IPS DF 4.7 (cell line): ENCODE measurements around the gene SF3B1.
"Not testable (repeated sequence)": the region's sequence is repeated elsewhere in the genome, so short reads cannot be mapped to it uniquely, and the experiment has no call there.

ENCODE experiments used
- DNase-seq: peaks from one replicate; pipeline ENCODE4 v3.0.0-alpha.2; 2013; ENCODE audit warnings: low spot score; ENCODE audit errors: extremely low read depth

SF3B1 gene

DNA sequence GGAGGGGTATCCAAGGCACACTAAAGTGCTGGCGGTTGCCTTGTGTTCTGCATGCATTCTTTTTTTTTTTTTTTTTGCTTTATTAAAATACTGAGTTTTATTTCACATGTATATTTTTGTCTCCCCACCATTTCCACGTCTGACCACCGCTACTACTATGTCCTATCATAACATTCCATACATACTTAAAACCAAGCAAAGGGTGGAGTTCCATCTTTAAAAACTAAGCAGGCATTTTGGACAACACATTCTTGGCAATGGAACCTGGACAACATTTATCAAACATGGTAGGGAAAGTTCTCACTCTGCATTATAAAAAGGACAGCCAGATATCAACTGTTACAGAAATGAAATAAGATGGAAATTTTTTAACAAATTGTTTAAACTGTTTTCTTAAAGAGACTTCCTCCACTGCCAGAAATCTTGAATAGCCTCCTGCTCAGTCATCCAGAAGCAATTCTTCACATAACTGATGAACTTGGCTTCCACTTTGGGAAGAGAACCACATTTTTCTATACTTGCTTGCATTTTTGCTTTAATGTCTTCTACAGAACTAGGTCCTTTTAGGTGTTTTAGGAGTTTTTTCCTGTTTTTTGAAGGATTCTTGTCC, 55.4 kb downstream of the SF3B1 start:
- DNase-seq = not testable (repeated sequence)

GRCh38 chr2:197378494-197379307, 56.1 kb downstream of the SF3B1 start:
- no peak for DNase-seq

DNA sequence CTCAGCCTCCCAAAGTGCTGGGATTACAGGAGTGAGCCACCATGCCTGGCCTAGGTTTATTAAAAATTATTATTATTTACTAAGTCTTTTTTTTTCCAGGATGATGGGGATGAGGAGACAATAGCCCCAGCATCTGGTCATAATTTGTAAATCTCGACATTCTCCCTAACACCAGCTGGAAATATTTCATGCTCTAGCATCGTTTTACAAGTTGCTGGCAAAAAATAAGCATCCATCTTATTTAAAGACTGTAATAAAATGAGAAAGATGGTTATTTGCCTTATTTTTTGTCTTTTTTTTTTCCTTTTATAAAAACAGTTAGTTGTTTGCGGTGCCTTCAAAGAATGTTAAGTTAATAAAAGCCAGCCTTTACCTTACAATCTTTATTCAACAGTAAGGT, 56.7 kb downstream of the SF3B1 start:
- DNase-seq = no peak

DNA sequence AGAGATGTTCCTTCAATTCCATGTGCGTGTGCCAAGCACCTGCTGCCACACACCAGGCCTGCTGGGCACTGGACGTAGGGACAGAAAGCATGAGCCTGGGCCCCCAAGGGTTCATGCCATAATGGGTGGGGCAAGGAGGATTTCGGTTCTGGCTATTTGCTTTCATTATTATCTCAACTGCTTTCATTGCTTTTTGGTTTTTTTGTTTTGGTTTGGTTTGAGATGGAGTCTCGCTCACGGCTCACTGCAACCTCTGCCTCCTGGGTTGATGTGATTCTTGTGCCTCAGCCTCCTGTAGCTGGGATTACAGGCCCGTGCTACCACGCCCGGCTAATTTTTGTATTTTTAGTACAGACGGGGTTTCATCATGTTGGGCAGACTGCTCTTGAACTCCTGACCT, 57.2 kb downstream of the SF3B1 start:
- DNase-seq = no peak

- no peak for DNase-seq
These were observed 62.2 kb downstream of the SF3B1 start for GRCh38 chr2:197372592-197372991.

DNA sequence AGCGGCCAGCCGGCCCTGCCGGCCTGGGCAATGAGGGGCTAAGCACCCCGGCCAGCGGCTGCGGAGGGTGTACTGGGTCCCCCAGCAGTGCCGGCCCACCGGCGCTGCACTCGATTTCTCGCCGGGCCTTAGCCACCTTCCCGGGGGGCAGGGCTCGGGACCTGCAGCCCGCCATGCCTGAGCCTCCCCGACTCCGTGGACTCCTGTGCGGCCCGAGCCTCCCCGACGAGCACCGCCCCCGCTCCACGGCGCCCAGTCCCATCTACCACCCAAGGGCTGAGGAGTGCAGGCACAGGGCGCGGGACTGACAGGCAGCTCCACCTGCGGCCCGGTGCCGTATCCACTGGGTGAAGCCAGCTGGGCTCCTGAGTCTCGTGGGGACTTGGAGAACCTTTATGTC, 64.2 kb downstream of the SF3B1 start:
- not testable (repeated sequence) for DNase-seq

DNA sequence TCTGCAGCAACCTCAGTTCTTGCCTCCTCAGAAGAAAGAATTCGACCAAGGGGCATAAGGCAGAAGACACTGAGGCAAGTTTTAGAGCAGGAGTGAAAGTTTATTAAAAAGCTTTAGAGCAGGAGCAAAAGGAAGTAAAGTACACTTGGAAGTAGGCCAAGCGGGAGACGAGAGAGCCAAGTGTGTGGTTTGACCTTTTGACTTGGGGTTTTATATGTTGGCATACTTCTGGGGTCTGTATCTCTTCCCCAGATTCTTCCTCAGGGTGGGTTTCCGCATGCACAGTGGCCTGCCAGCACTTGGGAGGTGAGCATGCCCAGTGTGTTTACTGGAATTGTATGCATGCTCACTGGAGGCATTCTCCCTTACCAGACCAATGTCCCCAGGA, 64.9 kb downstream of the SF3B1 start:
- no peak for DNase-seq

DNA sequence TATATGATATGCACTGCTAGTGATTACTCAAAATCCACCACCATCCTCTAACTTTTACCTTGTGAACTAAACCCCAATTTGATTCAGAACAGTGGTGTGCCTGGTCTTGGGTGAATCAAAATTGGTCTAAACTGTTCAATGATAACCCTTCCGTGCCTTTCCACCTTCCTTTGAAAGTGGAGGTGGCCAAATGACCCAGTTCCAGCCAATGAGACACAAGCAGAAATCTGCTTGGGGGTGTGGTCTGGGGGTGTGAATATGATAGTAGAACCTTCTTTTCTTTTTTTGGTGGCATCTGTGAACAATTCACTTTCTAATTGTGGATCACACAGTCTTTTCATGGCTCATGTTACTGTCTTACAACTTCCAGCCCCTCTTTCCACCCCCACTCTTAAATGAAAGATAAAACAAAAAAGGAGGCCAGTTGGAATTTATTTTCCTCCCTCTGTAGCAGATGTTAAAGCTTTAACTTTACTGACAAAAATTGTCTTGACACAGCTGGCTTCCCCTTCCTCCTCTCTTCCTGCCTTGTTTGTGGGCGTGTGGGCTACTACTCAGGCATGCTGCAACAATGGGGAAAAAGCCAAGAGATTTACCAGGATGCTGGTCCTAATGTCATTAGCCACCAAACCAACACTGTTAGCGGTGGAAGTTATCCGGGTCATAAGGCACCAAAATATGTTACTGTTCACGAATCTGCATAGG, 65.4 kb downstream of the SF3B1 start:
- no peak for DNase-seq

- no peak for DNase-seq
These were observed 66.4 kb downstream of the SF3B1 start for GRCh38 chr2:197368412-197368811.

- no peak for DNase-seq
These were observed 70.8 kb downstream of the SF3B1 start for GRCh38 chr2:197363998-197364397.

DNA sequence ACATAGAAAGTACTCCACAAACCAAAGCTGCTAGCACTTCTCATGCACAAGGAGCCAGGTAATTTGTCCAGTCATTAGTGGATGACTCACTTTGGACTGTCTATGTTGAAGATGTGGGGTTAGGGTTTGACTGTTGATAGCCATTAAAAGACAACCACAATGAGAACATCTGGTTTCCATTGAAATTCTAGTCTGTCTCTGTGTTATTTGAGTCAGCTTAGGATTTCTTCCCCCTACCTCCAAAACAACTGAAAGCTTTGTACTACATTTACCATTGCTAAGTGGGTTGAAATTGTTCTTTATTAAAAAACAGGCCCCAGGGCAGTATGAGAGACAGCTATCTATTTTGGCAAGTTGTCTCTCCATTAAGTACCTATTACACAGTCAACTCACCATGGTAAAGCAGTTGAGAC, 74.1 kb downstream of the SF3B1 start:
- no peak for DNase-seq

- no peak for DNase-seq
These were observed 75.0 kb downstream of the SF3B1 start for GRCh38 chr2:197359859-197360258.

GRCh38 chr2:197358931-197359330, 75.9 kb downstream of the SF3B1 start:
- DNase-seq = no peak

GRCh38 chr2:197357986-197358385, 76.8 kb downstream of the SF3B1 start:
- DNase-seq = no peak

- peak; percentile 22 for DNase-seq
These were observed 78.7 kb downstream of the SF3B1 start for GRCh38 chr2:197356136-197356535.

DNA sequence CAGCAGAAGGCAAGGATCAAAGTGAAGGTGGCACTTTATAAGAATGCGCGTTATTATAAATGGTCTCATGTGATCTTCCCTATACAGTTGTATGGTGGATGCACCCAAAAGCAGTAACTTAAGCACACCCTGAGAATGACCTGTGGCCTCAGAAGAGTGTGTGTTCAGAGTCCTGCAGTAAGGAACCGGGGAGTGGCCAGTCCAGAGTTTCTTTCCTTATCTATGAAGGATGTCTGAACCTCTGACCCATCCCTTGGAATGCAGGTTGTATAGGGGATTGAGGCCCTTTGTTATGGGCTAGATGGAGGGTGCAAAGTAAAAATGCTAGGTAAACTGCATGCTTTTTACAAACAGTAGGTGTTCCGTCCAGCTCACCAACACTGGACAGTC, 80.7 kb downstream of the SF3B1 start:
- no peak for DNase-seq

DNA sequence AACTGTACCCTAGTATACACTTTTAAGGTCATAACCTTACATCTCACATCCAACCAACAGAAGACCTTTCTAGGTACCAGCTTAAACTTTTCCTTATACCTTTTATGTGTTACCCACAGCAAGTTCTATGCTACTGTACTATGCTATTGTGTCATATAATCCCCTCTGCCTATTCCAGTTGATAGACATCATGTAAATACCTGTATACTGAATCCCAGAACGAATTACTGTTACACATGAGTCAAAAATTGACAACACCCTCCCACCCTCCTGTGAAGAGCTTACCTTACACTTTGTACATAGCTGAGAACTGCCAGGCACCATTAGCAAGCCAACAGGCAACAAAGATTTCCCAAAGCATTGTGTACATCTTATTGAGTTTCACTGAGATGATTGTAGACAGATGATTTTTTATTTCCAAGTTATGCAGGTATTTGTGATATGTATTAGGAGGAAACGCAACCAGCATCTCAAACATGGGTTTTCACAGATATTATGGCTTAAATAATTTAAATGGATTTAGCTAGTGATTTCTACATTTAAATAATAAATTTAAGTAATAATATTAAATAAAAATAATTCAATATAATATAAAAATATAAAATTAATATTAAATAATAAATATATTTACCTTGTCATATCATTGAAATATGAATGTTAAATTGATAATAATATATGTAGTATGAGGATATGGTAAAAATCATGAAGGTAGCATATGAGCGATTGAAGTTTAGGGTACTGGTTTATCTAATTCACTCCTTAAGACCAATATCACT, 81.2 kb downstream of the SF3B1 start:
- DNase-seq = no peak

DNA sequence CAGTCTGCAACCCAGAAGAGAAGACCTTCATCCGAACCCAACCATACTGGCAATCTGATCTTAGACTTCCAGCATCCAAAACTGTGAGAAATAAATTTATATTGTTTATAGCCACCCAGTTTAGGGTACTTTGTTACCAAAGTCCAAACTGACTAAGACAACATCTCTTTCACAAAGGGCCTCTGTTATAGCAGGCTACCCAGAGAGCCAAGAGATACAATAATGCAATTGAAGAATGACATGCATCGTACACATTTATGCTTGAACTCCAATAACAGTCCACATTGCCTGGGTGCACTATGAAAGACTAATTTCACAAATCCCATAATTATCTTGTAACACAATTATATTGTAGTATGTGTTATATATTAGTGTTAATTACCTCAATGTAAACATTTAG, 85.1 kb downstream of the SF3B1 start:
- DNase-seq = no peak

- no peak for DNase-seq
These were observed 86.0 kb downstream of the SF3B1 start for GRCh38 chr2:197348721-197349360.

- no peak for DNase-seq
These were observed 88.9 kb downstream of the SF3B1 start for GRCh38 chr2:197345846-197346370.

GRCh38 chr2:197343968-197344367, 90.9 kb downstream of the SF3B1 start:
- DNase-seq = not testable (repeated sequence)
